D721Med (cell line): ENCODE measurements around the gene PDIA2.

ENCODE experiments used
- DNase-seq: peaks from one replicate; pipeline ENCODE4 v3.0.0; 2011; ENCODE audit warnings: low spot score; ENCODE audit not compliant: insufficient read length
- FAIRE-seq: peaks from 2 replicates; lab custom pipeline; 2011; peaks lifted over from hg19 to GRCh38; lab: Jason Lieb, UNC
- CTCF ChIP-seq: IDR thresholded peaks from 2 replicates; pipeline ENCODE4 v1.5.1; 2012; ENCODE audit warnings: mild to moderate bottlenecking, control low read depth; ENCODE audit not compliant: insufficient read depth; ENCODE audit errors: missing control alignments

PDIA2 gene

GRCh38 chr16:296276-296675 lies 13.3 kb downstream of the PDIA2 start:
- no peak for TF ChIP-seq CTCF
- DNase-seq = no peak
- no peak for FAIRE-seq

DNA sequence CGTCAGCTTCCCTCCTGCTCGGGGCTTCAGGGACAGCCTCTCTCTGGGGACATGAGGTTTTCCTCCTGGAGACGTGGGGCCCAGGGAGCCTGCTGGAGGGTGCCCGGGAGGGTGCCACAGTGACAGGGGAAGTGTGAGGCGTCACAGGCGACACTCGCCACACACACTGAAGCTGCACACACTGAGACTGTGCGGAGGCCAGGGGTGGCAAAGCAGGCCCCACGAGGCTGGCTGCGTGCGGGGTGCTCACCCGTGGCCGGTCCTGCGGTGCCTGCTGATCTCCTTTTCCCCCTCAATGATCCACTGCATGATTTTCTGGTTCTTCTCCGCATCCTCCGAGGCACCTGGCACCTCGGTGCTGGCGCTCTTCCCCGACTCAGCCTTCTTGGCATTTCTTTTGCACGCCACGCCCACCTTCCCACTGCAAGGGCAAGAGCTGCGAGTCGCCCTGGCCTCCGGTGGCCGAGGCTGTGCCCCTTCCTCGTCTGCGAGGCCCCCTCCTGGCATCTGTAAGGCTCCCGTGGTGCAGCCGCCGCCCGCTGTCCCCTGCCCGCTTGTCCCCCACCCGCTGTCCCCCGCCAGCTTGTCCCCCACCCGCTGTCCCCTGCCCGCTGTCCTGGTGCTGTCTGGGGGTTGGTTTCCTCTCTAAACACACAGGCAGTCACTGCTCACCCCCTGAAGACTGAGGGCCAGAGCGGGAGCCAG lies 14.0 kb downstream of the PDIA2 start:
- DNase-seq (no peak), FAIRE-seq (no peak)
- no peak for TF ChIP-seq CTCF

- no peak for FAIRE-seq
Measured at GRCh38 chr16:297832-298231, 14.9 kb downstream of the PDIA2 start.

GRCh38 chr16:301235-301634 lies 18.3 kb downstream of the PDIA2 start:
- no peak for TF ChIP-seq CTCF
- no peak for FAIRE-seq
- no peak for DNase-seq

More at GRCh38 chr16:297832-298231, 14.9 kb downstream of the PDIA2 start:
- TF ChIP-seq CTCF = no peak
- DNase-seq = no peak

DNA sequence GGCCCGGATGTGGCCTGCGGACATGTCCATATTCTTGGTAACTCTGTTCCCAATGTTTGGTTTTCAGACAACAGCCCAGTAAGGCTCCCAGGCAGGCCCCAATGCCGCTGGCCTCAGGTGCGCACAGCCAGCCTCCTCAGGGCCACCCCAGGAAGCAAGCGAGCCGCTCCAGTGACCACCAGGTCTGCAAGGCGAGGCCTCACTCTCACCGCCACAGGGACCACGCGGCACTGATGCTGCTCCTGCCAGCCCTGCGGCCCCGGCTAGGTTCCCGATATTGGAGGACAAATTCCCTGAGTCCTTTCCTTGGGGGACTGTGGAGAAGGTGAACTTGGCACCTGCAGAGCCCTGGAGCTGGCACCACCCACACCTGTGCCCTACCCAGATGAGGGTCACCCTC lies 19.0 kb downstream of the PDIA2 start:
- FAIRE-seq (no peak), DNase-seq (no peak)
- no peak for TF ChIP-seq CTCF

GRCh38 chr16:303760-304505 lies 21.0 kb downstream of the PDIA2 start:
- TF ChIP-seq CTCF = peak; percentile 1
- no peak for FAIRE-seq

More at GRCh38 chr16:303760-304505, 21.0 kb downstream of the PDIA2 start:
- no peak for DNase-seq
